Glomerular endothelial cell (primary cell): ENCODE measurements around the gene ESPNL. TPM values are rescaled to one million over a fixed set of nuclear protein-coding genes. Genes with fewer than 3 reads are reported as not detected.

Experiments
- DNase-seq: peaks from one replicate; pipeline ENCODE4 v3.0.0-alpha.2; 2011; ENCODE audit warnings: low read depth, low spot score; ENCODE audit errors: extremely low read depth
- total RNA-seq: library from RNA; depleted of rRNA; stranded (reverse); fragments of >200 nt; gene quantifications from 2 replicates; pipeline ENCODE4 v1.2.3, GENCODE V29; 2015

The ESPNL gene
- total RNA-seq, 1 donor from 2014 or later = 0.53 TPM

GRCh38 chr2:238152771-238153688 lies 52.9 kb downstream of the ESPNL start:
- no peak for DNase-seq

GRCh38 chr2:238154570-238154969 lies 54.4 kb downstream of the ESPNL start:
- DNase-seq = no peak

- DNase-seq = no peak
Measured at GRCh38 chr2:238155051-238155760, 55.1 kb downstream of the ESPNL start.

- DNase-seq = no peak
Measured at GRCh38 chr2:238155761-238156694, 55.9 kb downstream of the ESPNL start.

- DNase-seq = no peak
Measured at GRCh38 chr2:238157506-238158017, 57.4 kb downstream of the ESPNL start.

GRCh38 chr2:238158018-238158508 lies 57.9 kb downstream of the ESPNL start:
- no peak for DNase-seq

GRCh38 chr2:238158509-238159070 lies 58.5 kb downstream of the ESPNL start, which contains the start of gene ERFE:
Gene ERFE (plus strand): TSS chr2:238158970. CDS start chr2:238159008, 38 bp downstream.
- DNase-seq = no peak

GRCh38 chr2:238159071-238159539 lies 59.0 kb downstream of the ESPNL start:
- no peak for DNase-seq

- DNase-seq = no peak
Measured at GRCh38 chr2:238159661-238160205, 59.6 kb downstream of the ESPNL start.

GRCh38 chr2:238160206-238161129 lies 60.3 kb downstream of the ESPNL start:
- no peak for DNase-seq

GRCh38 chr2:238161291-238162051 lies 61.3 kb downstream of the ESPNL start:
- DNase-seq = no peak

- DNase-seq = no peak
Measured at GRCh38 chr2:238162251-238162845, 62.2 kb downstream of the ESPNL start.

GRCh38 chr2:238162846-238163441 lies 62.8 kb downstream of the ESPNL start:
- DNase-seq = no peak

GRCh38 chr2:238163481-238164198 lies 63.5 kb downstream of the ESPNL start:
- no peak for DNase-seq

- DNase-seq = no peak
Measured at GRCh38 chr2:238164906-238165287, 64.8 kb downstream of the ESPNL start.

GRCh38 chr2:238165288-238165921 lies 65.3 kb downstream of the ESPNL start:
- no peak for DNase-seq
